K562 (cell line): Measurements from ENCODE around the gene GRIA1. TPM values are rescaled to one million over a fixed set of nuclear protein-coding genes. Genes with fewer than 3 reads are reported as not detected.

ENCODE experiments used
- ATAC-seq: fragments of 200-7000 bp; cut with Tn5 transposase; 3 replicates; pipeline ENCODE4 v1.9.1; 2020; ENCODE audit warnings: moderate library complexity
- BruUV-seq: library from RNA; stranded (reverse); fragments of 400-500 nt; replicated peaks from 2 replicates; lab custom pipeline; 2021; lab: Mats Ljungman, UMichigan
- CTCF ChIA-PET: fragments of 300-600 bp; formaldehyde crosslinking; extraction: SDS; loops from one replicate; lab custom pipeline; 2021; ENCODE audit warnings: low intra/inter-chr PET ratio; lab: Yijun Ruan, JAX
- POLR2A ChIA-PET: fragments of 300-600, 350-650 bp; sonication (Branson Sonifier 250); formaldehyde crosslinking; extraction: SDS; loops from one replicate; lab custom pipeline; 2021; ENCODE audit warnings: antibody characterized with exemption, inconsistent platforms; lab: Yijun Ruan, JAX
- DNase-seq, 4 experiments: peaks; one replicate each; pipeline versions ENCODE4 v3.0.0 to v3.0.0-alpha.2; 2011 to 2018; ENCODE audit warnings: low spot score in 3 of 4, mixed read lengths in 3 of 4; ENCODE audit errors: extremely low read depth in 1 of 4
- FAIRE-seq: peaks from 2 replicates; lab custom pipeline; 2011; peaks lifted over from hg19 to GRCh38; lab: Jason Lieb, UNC
- H2AFZ ChIP-seq: 2 replicates; pipeline ENCODE4 v1.6.0; 2011; ENCODE audit warnings: low read depth, low read length, control low read depth, inconsistent platforms
- H3K27ac ChIP-seq: fragments of 200-600 bp; 3 replicates; pipeline ENCODE4 v1.8.0; 2011; ENCODE audit warnings: low read depth, mild to moderate bottlenecking, control low read depth, inconsistent platforms, low read length, moderate library complexity, mixed read lengths; ENCODE audit errors: extremely low read depth
- H3K27me3 ChIP-seq, 2 experiments: fragments of 300-600 bp in 1 of 2; 2 replicates in 1 of 2; 3 replicates in 1 of 2; pipeline versions ENCODE4 v1.6.0 to v1.8.0; 2011; ENCODE audit warnings: inconsistent platforms in 2 of 2, low read length in 2 of 2, mild to moderate bottlenecking in 1 of 2, mixed read lengths in 1 of 2, moderate library complexity in 1 of 2; ENCODE audit not compliant: control insufficient read depth in 2 of 2, insufficient read depth in 2 of 2
- H3K36me3 ChIP-seq: fragments of 300-600 bp; 3 replicates; pipeline ENCODE4 v1.8.0; 2011; ENCODE audit warnings: mild to moderate bottlenecking, low read length, inconsistent platforms; ENCODE audit not compliant: control insufficient read depth, insufficient read depth
- H3K4me1 ChIP-seq, 2 experiments: fragments of 200-600 bp in 1 of 2; replicated peaks in 1 of 2; 2 replicates in 1 of 2; 3 replicates in 1 of 2; pipeline versions ENCODE4 v1.5.1 to v1.8.0; 2011; ENCODE audit warnings: inconsistent platforms in 2 of 2, low read length in 2 of 2, mild to moderate bottlenecking in 1 of 2, mixed read lengths in 1 of 2, moderate library complexity in 1 of 2; ENCODE audit not compliant: control insufficient read depth in 2 of 2, insufficient read depth in 2 of 2
- H3K4me2 ChIP-seq: 2 replicates; pipeline ENCODE4 v1.6.1; 2011; ENCODE audit warnings: low read length, control low read depth, inconsistent platforms, mixed read lengths; ENCODE audit not compliant: insufficient read depth
- H3K4me3 ChIP-seq: fragments of 200-600 bp; sonication (generic), shearing (Covaris generic); 2 replicates; pipeline ENCODE4 v1.5.1; 2016; ENCODE audit warnings: control low read depth, inconsistent platforms
- H3K79me2 ChIP-seq: fragments of 200-600 bp; 3 replicates; pipeline ENCODE4 v1.8.0; 2011; ENCODE audit warnings: low read length, inconsistent platforms; ENCODE audit not compliant: control insufficient read depth, insufficient read depth
- H3K9ac ChIP-seq, 2 experiments: 2 replicates each; pipeline versions ENCODE4 v1.6.0 to v1.6.1; 2011; ENCODE audit warnings: low read depth in 2 of 2, low read length in 2 of 2, control low read depth in 1 of 2, inconsistent platforms in 1 of 2, mild to moderate bottlenecking in 1 of 2, mixed read lengths in 1 of 2; ENCODE audit not compliant: insufficient read depth in 1 of 2
- H3K9me1 ChIP-seq: one replicate; pipeline ENCODE4 v1.6.0; 2011; ENCODE audit warnings: inconsistent platforms, mild to moderate bottlenecking, low read length, moderate library complexity; ENCODE audit not compliant: control insufficient read depth, insufficient read depth
- H3K9me3 ChIP-seq: replicated peaks from 2 replicates; pipeline ENCODE4 v1.5.1; 2011; ENCODE audit warnings: low read depth, low read length, inconsistent platforms; ENCODE audit not compliant: control insufficient read depth, insufficient read depth
- H4K20me1 ChIP-seq: replicated peaks from 2 replicates; pipeline ENCODE4 v1.6.1; 2011; ENCODE audit warnings: low read length, inconsistent platforms, mixed read lengths; ENCODE audit not compliant: control insufficient read depth, insufficient read depth
- RFX1 ChIP-seq: fragments of 450-650 bp; IDR thresholded peaks from 2 replicates; pipeline ENCODE4 v1.6.1; 2016; ENCODE audit warnings: mild to moderate bottlenecking, moderate library complexity
- TAF15 ChIP-seq: fragments of 200-400 bp; formaldehyde crosslinking; IDR thresholded peaks from 2 replicates; pipeline ENCODE4 v1.6.1; 2017; ENCODE audit warnings: mild to moderate bottlenecking, low read depth, low read length, moderate library complexity
- ZBTB40 ChIP-seq, 2 experiments: fragments of 450-650 bp in 1 of 2; sonication (generic) in 1 of 2; formaldehyde crosslinking in 1 of 2; IDR thresholded peaks; 2 replicates each; pipeline versions ENCODE4 v1.7.1 to v1.9.0; 2016 to 2022; ENCODE audit warnings: inconsistent platforms in 1 of 2, mild to moderate bottlenecking in 1 of 2, missing genetic modification reagents in 1 of 2
- ZNF217 ChIP-seq: sonication (generic); formaldehyde crosslinking; IDR thresholded peaks from 2 replicates; pipeline ENCODE4 v1.8.0; 2022; ENCODE audit warnings: mild to moderate bottlenecking, missing genetic modification reagents
- in situ Hi-C: fragments of 300-500 bp; cut with MboI; formaldehyde crosslinking; loops from 4 replicates; pipeline ENCODE4 v1.15.0; 2018; ENCODE audit warnings: inconsistent platforms, mixed read lengths
- intact Hi-C: fragments of 100-400 bp; cut with micrococcal nuclease; formaldehyde crosslinking; loops from 2 replicates; pipeline ENCODE4 v1.14.2; 2022
- polyA plus RNA-seq, 8 experiments: library from polyadenylated mRNA; depleted of rRNA in 4 of 8; stranded (reverse) in 5 of 8; unstranded in 3 of 8; fragments of >200 nt; fragmentation: Nextera tagmentation in 2 of 8; fragmentation: Illumina TruSeq in 1 of 8; extraction: Ambion mirVana in 2 of 8; extraction: Trizol in 1 of 8; gene quantifications; 2 replicates each; pipeline versions ENCODE4 v1.2.1 to v1.2.3, GENCODE V29; 2011 to 2014; ENCODE audit warnings: inconsistent platforms in 1 of 8, missing spikeins in 1 of 8
- total RNA-seq, 7 experiments: library from RNA; depleted of rRNA in 6 of 7; stranded (reverse); fragments of >200 nt in 6 of 7; fragmentation: Illumina TruSeq in 2 of 7; extraction: Trizol in 2 of 7; gene quantifications; 2 replicates each; pipeline versions ENCODE4 v1.2.1 to v1.2.3, GENCODE V29; 2011 to 2021; ENCODE audit warnings: low replicate concordance in 1 of 7

Gene GRIA1
- total and polyA plus RNA-seq, 9 of the 15 experiments (the other 6 are each of a cell fraction or from before 2014, with no cell fraction given): not detected

- no peak overlapping the region for H2AFZ ChIP-seq
- no peak overlapping the region for H3K4me3 ChIP-seq
- ATAC-seq (no peak), DNase-seq (no peak), FAIRE-seq (no peak)
- intact Hi-C loops: no loop called here
- in situ Hi-C loops: no loop called here
- no peaks in the 10 kb centered on the region for H3K9me3 ChIP-seq
- TF ChIP-seq RFX1 (no peak), ZNF217 (CRISPR knock-in tag) (no peak), ZBTB40 (IDR thresholded peaks at IDR 0.05) (no peak), ZBTB40 (CRISPR knock-in tag; IDR thresholded peaks at IDR 0.05) (no peak), TAF15 (no peak)
- H3K36me3 ChIP-seq: no peaks in the 10 kb centered on the region
- H3K4me1 ChIP-seq: no peaks in the 10 kb centered on the region
- no peak overlapping the region for H3K4me2 ChIP-seq
- ChIA-PET CTCF (no interaction called here), POLR2A (no interaction called here)
- H3K9me1 ChIP-seq: no peaks in the 10 kb centered on the region
- no peak overlapping the region for H3K9ac ChIP-seq
- BruUV-seq: no TSS peak
- no peaks in the 10 kb centered on the region for H3K27me3 ChIP-seq
- no peaks in the 10 kb centered on the region for H4K20me1 ChIP-seq
- no peak overlapping the region for H3K27ac ChIP-seq
- H3K79me2 ChIP-seq: no peaks in the 10 kb centered on the region
Observed at GRCh38 chr5:153809166-153809565, 318.7 kb downstream of the GRIA1 start.
